Measurements from ENCODE around the gene ATPAF1.

GRCh38 chr1:46689897-46690296, 21.7 kb upstream of the ATPAF1 start:
- TF ChIP-seq USF1 (IDR thresholded peaks at IDR 0.05; ENCODE audit: borderline replicate concordance, low read depth) (no peak), EZH2phosphoT487 (IDR thresholded peaks at IDR 0.05; ENCODE audit: borderline replicate concordance, low read depth) (no peak), REST (IDR thresholded peaks at IDR 0.05; ENCODE audit: low read depth, low read length) (no peak), TEAD4 (IDR thresholded peaks at IDR 0.05; ENCODE audit: borderline replicate concordance, insufficient read depth) (no peak), CTCF (IDR thresholded peaks at IDR 0.05) (no peak), JUND (IDR thresholded peaks at IDR 0.05) (no peak), TCF12 (IDR thresholded peaks at IDR 0.05) (no peak), USF2 (IDR thresholded peaks at IDR 0.05; ENCODE audit: borderline replicate concordance, low read depth, low read length) (no peak), NRF1 (IDR thresholded peaks at IDR 0.05; ENCODE audit: low read depth, low read length) (no peak), RFX5 (IDR thresholded peaks at IDR 0.05; ENCODE audit: low read length) (no peak), EP300 (IDR thresholded peaks at IDR 0.05; ENCODE audit: borderline replicate concordance in 1 of 2, low read depth in 1 of 2, low read length in 1 of 2) (no peak), SIN3A (IDR thresholded peaks at IDR 0.05; ENCODE audit: borderline replicate concordance, low read depth, low read length) (no peak), ZBTB33 (IDR thresholded peaks at IDR 0.05; ENCODE audit: borderline replicate concordance, low read depth) (no peak), GABPA (IDR thresholded peaks at IDR 0.05; ENCODE audit: low read depth) (no peak)
